ENCODE results near the gene NCOA7. TPM values are rescaled to one million over a fixed set of nuclear protein-coding genes. Genes with fewer than 3 reads are reported as not detected.
A peak's percentile ranks its signal among the peaks of the same experiment; 100 is the strongest.

NCOA7 gene
- total and polyA plus RNA-seq, 9 of the 15 experiments (the other 6 are each of a cell fraction or from before 2014, with no cell fraction given): 5.8 to 14.6 (median 9.3) TPM

DNA sequence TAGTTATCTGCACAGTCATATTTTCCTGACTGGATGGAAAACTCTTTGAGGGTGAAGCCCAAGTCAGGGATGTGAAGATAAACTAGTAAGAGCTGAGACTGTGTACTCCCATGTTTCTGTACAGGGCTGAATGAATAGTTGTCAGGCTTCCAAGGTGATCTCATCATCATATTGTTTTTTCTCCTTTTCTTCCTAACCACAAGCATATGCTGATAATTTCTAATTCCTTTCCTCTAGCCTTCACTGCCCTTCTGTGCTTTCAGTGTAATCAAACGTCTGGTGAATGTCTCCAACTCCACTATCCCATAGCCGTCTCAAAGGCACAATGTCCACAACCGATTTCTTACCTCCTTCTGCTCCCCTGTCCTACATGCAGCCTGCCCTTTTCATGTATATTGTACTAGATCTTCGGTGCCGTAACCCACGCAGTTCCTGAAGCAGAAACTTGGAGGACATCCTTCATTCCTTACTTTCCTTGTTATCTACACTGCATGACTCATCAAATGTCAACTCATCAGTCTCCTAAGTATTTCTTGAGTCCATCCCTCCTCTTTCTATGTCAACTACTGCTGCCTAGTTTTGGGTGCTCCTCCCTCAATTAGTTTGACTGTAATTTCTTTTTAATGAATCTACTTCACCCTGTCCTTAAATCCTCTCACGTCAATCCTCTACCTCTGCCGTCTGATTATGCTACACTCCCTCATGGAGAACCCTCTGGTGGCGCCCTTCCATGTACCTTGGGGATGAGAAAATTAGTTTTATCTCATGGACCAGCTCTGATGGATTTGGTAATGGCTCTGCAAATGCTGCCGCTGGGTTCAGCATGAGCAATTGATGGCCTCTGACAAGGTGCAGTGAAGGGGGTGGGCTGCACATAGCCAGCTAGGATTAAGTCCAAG lies 21.9 kb downstream of the NCOA7 start (continued):
- TF ChIP-seq ZNF134 (CRISPR knock-in tag; conservative IDR thresholded peaks at IDR 0.05) (no peak), NEUROD1 (IDR thresholded peaks at IDR 0.05; ENCODE audit: borderline replicate concordance, low read depth, low read length, partially characterized antibody) (no peak), NONO (IDR thresholded peaks at IDR 0.05; ENCODE audit: low read depth in 2 of 2, low read length in 1 of 2) (no peak)
- TF ChIP-seq, protein P1, sequence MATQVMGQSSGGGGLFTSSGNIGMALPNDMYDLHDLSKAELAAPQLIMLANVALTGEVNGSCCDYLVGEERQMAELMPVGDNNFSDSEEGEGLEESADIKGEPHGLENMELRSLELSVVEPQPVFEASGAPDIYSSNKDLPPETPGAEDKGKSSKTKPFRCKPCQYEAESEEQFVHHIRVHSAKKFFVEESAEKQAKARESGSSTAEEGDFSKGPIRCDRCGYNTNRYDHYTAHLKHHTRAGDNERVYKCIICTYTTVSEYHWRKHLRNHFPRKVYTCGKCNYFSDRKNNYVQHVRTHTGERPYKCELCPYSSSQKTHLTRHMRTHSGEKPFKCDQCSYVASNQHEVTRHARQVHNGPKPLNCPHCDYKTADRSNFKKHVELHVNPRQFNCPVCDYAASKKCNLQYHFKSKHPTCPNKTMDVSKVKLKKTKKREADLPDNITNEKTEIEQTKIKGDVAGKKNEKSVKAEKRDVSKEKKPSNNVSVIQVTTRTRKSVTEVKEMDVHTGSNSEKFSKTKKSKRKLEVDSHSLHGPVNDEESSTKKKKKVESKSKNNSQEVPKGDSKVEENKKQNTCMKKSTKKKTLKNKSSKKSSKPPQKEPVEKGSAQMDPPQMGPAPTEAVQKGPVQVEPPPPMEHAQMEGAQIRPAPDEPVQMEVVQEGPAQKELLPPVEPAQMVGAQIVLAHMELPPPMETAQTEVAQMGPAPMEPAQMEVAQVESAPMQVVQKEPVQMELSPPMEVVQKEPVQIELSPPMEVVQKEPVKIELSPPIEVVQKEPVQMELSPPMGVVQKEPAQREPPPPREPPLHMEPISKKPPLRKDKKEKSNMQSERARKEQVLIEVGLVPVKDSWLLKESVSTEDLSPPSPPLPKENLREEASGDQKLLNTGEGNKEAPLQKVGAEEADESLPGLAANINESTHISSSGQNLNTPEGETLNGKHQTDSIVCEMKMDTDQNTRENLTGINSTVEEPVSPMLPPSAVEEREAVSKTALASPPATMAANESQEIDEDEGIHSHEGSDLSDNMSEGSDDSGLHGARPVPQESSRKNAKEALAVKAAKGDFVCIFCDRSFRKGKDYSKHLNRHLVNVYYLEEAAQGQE (IDR thresholded peaks at IDR 0.05; ENCODE audit: borderline replicate concordance): peak; percentile 44
- TF ChIP-seq, protein P1 (CRISPR knock-in tag; IDR thresholded peaks at IDR 0.05; ENCODE audit: low read depth): no peak
- TF ChIP-seq, protein P2, sequence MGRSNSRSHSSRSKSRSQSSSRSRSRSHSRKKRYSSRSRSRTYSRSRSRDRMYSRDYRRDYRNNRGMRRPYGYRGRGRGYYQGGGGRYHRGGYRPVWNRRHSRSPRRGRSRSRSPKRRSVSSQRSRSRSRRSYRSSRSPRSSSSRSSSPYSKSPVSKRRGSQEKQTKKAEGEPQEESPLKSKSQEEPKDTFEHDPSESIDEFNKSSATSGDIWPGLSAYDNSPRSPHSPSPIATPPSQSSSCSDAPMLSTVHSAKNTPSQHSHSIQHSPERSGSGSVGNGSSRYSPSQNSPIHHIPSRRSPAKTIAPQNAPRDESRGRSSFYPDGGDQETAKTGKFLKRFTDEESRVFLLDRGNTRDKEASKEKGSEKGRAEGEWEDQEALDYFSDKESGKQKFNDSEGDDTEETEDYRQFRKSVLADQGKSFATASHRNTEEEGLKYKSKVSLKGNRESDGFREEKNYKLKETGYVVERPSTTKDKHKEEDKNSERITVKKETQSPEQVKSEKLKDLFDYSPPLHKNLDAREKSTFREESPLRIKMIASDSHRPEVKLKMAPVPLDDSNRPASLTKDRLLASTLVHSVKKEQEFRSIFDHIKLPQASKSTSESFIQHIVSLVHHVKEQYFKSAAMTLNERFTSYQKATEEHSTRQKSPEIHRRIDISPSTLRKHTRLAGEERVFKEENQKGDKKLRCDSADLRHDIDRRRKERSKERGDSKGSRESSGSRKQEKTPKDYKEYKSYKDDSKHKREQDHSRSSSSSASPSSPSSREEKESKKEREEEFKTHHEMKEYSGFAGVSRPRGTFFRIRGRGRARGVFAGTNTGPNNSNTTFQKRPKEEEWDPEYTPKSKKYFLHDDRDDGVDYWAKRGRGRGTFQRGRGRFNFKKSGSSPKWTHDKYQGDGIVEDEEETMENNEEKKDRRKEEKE (IDR thresholded peaks at IDR 0.05; ENCODE audit: borderline replicate concordance in 1 of 2, control insufficient read depth in 1 of 2, low read depth in 2 of 2, low read length in 1 of 2): no peak
- TF ChIP-seq, protein P3, sequence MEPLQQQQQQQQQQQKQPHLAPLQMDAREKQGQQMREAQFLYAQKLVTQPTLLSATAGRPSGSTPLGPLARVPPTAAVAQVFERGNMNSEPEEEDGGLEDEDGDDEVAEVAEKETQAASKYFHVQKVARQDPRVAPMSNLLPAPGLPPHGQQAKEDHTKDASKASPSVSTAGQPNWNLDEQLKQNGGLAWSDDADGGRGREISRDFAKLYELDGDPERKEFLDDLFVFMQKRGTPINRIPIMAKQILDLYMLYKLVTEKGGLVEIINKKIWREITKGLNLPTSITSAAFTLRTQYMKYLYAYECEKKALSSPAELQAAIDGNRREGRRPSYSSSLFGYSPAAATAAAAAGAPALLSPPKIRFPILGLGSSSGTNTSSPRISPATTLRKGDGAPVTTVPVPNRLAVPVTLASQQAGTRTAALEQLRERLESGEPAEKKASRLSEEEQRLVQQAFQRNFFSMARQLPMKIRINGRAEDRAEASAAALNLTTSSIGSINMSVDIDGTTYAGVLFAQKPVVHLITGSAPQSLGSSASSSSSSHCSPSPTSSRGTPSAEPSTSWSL (CRISPR knock-in tag; IDR thresholded peaks at IDR 0.05; ENCODE audit: borderline replicate concordance): no peak
